Activated naive CD4-positive, alpha-beta T cell treated with Interleukin-2 at 50 U/mL for 16 hours (primary cell): ENCODE measurements around the gene IDUA.
"Not testable (repeated sequence)": the region's sequence is repeated elsewhere in the genome, so short reads cannot be mapped to it uniquely, and the experiment has no call there.

ENCODE experiments used
- DNase-seq: peaks from one replicate; pipeline ENCODE4 v3.0.0-alpha.2; 2020

Gene IDUA

DNA sequence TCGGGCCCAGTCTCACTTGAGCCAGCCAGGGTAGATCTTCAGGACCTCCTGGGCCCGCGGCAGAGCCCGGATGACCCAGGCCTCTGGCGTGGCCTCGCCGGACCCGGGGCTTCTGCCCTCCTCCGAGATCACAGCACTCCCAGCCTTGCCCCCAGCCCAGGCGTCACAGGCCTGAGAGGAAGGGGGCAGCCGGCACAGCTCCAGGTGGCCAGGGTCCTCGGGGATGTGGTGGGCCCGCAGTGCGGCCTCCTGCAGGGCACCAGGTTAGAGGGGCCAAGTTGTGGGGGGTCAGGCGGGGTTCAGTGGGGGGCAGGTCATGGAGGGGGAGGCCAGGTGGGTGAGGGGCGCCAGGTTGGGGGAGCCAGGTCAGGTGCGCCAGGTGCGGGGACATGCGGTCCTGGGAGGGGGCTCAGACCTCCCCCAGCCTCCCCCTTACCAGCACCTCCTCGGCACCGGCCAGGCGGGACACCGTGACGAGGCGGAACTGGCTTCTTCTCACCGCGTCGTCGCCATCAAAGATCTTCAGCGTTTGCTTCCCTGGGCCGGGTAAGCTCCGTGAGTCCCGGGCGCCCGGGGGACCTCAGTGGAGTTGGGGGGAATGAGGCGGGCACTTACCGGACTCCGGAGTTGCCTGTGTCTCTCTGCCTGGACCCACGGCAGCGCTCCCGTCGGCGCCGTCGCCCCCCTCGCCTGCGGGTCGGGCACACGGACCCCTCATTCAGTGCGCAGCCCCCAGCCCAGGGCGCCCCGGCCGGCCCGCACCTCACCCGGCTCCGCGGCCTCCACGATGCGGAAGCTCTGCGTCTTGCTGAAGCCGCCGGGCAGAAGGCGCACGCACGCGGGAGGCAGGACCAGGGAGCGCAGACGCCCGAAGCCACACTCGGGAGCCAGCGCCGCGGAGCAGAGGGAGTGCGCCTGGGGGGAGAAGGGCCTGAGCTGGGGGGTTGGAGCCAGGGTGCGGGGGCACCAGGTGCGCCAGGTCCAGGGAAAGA lies 19.4 kb upstream of the IDUA start:
- DNase-seq: no peak

DNA sequence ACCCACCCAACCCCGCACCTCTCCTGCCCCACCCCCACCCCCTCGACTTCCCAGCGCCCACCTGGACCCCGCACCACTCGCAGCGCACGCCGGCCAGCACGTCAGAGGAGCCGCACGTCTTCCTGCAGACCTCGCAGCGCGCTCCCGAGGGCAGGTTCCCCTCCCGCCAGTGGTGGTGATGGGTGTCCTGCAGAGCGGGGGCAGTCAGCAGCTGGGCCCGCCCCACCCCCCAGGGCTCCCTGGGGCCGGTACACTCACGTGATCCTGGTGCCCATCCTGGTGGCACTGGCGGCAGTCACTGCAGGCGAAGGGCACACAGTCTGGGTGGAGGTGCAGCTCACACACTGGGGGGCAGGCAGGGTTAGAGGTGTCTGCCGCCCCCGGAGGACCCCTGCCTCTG lies 18.6 kb upstream of the IDUA start:
- DNase-seq: no peak

DNA sequence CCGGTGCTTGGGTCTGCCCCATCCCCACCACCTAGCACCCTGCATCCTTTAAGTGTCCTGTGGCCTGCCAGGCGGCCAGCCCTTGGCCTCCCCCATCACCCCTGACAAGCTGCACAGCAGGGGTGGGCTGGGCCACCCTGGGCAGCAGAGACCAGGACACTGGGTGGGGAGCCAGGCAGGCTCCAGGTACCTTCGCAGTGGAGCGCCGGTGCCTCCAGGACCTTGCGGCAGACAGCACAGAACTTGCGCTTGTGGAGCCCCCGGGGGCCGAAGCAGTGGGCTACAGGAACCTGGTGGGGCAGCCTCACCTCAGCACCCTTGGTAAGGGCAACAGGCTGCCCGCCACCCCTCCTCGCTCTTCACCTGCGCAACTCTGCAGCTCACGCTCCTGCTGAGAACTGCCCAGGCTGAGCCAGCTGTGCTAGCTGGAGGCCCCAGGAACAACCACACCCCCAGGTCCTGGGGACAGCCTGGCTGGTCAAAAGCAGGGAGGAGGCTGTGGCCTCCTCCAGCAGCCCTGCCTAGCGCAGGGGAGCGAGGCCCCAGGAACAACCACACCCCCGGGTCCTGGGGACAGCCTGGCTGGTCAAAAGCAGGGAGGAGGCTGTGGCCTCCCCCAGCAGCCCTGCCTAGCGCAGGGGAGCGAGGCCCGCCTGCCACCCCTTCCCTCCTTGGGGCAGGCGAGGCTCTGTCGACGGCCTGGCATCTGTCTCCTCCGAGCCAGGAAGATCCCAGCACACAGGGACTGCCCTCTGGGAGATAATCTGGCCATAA lies 18.0 kb upstream of the IDUA start:
- no peak for DNase-seq

DNA sequence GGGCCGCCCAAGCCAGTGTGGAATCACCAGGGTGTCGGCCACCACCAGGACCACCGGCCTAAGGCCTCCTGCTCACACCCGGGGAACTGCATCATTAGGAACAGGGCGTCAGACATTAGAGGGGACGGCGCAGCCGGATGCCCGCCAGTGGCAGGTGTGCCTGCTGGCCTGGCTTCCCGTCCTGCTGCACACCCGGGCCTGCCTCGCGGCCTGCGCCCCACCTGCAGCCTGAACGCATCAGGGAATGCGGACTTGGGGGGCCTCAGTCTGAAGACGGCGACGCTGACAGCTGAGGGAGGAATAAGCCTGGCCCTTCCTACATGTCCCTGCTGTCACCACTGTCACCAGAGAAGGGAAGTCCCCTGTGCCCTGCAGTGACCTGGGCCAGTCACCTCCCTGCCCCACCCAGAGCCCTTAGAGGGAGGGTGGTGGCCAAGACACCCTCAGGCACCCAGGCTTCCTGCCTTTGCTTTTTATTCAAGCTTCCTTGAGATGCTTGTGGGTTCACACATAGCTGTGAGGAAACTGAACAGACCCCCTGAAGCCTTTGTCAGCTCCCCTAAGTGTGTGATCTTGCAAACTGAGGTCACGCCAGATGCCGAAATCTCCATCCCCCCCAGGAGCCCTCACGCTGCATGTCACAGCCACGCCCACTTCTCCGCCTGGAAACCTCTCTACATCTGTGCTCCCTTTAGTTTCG lies 16.6 kb upstream of the IDUA start:
- no peak for DNase-seq

DNA sequence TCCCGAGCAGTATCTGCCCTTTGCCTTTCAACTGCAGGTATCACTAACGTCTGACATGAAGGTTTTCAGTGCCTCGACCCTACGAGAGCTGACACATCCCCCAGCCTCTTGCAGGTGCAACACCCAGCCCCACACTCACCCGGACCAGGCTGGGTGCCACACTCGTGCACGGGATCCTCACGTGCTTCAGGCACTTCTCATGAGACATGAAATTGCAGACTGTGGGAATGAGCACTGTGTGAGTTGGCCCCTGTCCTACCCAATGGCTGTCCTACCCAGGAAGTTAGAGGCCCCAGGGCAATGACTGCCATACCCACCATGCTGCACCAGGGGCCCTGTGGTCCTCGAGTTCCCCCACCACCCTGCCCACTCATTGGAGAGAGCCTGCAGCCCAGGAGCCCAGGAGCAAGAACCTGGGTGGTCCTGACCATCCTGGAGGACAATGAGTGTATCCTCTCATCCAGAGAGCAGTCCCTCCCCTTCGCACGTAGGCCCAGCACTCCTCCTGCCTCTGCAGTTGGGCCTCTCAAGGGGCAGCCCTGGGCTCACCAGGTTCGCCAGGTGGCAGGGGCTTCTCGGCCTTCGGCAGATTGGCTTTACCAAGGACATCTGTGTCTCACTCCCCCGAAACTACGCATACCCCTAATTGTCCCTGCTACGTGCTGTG lies 15.9 kb upstream of the IDUA start:
- DNase-seq: no peak

DNA sequence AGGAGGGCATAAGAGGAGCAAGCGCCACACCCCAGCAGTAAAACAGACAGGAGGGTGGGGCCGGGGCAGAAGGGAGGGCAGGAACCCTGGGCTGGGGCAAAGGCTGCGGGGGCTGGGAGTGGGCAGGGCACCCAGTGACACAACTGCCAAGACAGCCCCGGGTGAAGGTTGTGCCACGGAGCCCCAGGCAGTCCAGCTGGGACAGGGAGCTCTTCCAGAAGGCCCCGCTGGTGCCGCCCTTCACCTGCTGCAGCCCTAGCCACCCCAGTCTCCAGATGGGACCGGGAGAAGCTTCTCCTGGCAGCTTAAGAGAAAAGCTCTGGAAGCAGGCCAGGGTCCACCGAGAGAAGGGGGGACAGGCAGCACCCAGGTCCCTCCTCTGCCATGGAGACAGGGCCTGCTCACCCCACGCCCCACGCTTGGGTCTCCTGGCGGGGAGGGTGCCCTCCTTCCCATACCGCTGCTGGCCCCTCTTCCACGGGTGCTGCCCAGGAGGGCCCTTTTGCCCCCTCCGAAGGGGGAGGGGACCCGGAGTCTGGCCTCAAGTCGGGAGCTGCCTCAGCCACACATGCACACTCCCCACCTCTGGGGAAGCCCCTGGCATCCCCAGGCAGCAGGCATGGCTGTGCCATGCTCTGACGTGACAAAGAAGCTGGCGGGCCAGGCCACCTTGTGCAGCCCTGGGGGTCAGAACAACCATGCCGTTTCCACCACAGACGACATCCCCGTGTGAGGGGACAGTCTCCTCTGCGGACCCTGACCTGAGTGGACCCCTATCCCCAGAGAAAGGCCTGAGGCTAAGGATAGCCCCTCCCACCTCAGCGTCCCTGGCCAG lies 15.0 kb upstream of the IDUA start:
- DNase-seq: no peak

DNA sequence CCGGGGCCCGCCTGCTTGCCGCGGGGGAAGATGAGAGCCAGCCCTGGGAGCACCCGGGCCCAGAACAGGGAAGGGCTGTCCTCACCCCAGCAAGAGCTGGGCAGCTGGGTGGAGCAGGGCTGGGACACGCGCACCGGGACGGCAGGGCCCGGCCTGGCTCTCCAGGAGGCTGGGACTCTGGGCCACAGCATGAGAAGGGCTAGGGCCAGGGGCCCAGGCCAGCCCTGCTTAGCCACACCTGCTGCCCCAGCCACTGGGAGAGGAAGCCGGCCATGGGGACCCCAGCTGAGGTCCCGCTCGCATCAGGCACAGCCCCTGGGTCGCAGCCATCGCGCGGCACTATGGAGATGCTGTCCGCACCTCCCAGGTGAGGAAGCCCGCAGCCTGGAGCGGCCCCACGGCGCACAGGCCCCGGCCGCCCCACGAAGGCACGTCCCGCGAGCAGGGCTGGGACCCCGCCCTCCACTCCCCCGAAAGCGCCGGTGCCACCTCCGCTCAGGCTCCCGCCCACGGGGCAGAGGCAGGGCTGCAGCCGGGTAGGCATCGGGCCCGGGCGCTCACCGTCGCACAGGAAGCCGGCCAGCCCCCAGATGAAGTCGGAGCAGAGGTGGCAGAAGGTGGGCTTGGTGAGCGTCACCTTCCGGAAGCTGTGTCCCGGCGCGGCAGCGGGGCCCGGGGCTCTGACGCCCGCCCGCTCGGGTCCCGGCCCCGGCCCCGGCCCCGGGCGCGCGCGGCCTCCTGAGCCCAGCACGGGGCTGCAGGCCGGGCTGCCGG lies 14.0 kb upstream of the IDUA start:
- peak; percentile 68 for DNase-seq

DNA sequence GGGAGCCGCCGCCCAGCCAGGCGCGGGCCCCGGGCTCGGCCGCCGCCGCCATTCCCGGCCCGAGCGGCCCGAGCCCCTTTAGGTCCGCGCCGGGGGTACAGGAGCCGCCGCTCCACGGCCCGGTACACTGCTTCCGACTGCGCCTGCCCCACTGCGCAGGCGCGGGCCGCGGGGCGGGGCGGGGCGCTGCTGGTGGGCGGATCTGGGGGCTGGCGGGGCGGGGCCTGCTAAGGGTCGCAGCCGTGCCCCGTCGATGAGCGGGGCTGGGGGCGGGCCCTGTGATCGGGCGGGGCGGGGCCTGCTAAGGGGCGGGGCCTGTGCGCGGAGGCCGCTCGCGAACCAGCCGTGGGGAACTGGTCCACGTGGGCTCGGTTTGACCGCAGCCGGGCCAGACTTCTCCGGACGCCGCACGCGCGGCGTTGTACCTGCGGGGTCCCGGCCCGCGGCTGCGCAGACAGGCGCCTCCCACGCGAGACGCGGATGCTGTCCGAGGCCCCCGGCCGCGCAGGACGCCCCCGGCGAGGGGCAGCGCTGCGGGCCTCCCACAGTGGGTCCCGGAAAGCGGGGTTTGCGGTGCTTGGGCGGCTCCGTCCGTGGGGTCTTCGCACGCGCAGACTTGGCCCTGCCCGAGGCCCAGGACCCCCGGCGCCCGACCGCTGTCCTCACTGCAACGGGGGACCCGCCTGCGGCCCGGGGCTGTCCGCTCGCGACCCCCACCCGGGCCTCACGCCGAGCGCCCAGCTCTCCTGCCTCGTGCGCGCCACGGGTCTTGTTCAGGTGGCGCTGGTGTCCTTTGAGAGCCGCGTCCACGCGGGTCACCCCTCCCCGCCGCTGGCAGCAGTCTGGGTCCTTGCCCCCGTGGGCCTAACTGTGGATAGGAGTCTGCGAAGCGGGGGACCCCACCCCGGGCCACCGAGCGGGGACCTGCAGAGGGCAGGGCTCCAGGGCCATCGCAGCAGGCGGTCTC lies 13.1 kb upstream of the IDUA start, which contains the start of gene DGKQ:
DGKQ (minus strand) TSS at position 139 of the 967 bp plus-strand sequence; CDS start at position 52, 87 bp downstream.
- peak; percentile 87 for DNase-seq

DNA sequence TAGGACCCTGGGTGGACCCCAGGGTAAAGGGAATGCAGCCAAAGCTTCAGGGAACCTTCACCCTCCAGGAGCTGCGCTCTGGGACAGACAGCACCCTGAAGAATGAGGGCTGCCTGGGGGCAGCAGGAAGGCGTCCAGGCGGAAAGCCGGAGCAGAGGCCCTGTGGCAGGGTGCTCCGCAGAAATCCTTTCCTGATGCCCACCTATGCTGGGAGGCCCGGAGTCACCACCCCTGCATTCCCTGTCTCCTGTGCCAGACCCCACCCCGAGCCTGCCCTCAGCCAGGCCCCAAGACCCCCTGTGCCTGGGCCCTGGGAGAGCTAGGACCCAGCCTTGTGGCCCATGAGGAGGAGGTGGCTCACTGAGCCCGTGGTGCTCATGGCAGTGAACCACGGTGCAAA lies 12.2 kb upstream of the IDUA start:
- DNase-seq: no peak

DNA sequence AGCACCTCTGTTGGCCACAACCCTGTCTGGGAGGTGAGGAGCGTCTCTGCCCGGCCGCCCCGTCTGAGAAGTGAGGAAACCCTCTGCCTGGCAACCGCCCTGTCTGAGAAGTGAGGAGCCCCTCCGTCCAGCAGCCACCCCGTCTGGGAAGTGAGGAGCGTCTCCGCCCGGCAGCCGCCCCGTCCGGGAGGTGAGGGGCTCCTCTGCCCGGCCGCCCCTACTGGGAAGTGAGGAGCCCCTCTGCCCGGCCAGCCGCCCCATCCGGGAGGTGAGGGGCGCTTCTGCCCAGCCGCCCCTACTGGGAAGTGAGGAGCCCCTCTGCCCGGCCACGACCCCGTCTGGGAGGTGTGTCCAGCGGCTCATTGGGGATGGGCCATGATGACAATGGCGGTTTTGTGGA lies 10.8 kb upstream of the IDUA start:
- DNase-seq: not testable (repeated sequence)

DNA sequence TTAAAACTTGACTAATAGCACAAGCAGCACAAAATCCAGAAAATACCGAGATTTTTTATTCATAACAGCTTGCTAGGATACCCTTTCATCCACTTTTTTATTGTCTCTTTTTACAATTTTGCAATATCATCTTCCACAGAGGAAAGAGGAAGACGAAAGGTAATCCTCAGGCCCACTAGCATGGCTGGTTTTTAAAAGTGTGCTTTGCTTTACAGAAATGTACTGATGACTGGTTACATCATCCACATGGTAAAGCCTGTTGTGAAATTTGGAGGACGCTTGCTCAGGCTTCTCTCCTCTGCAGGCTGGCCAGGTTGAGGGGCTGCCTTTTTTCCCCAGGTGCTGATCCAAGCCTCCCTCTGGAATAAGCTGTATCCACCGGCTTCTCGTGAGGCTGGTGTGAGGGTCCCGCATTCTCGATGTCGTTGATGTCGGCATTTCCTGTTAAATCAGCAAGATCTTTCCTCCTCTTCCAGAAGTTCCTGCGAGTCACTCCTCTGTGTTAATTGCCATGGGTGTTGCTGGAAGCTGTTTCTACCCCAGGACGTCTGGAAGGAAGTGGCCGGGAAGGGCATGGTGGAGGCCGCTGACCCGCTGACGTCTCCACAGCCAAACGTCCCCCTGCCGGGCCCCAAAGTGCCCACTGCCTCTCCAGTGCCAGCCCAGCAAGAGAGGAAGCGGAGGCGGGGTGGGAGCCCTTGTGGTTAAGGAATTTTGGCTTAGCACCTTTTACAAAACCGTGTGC lies 7.7 kb upstream of the IDUA start:
- DNase-seq: no peak

DNA sequence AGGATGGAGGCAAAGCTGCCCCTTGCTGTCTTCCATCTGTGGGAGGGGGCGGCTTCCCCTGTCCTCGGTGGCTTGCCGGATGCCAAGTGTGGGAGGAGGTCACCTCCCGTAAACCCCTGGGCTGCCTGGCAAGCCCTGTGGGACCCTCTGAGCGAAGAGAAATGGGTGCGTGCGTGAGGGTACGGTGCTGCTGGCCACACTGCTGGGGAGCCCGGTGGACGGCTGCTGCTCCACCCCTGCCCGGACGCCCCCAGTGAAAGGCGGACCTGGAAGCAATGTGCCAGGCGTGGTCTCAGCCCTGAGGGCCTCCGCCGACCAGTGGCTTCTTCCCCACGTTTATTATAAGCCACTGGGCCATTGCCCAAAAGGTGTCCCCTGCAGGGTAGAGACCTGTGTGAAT lies 4.6 kb upstream of the IDUA start:
- no peak for DNase-seq

DNA sequence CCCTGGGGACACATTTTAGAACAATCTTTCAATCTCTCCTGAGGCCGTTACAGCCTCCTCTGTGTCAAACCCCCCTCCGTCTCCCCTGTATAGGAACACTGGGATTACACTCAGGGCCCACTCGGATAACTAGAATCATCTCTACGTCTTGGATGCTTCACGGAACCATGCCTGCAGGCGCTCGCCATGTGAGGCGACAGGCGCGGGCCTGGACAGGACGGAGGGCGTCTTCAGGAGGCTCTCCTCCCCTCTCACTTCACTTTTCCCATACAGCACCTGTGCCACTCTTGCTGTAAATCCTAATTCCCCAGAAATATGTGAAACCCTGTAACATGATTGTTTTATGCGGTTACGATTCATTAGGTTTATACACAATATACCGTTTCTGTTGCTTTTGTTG lies 4.0 kb upstream of the IDUA start:
- no peak for DNase-seq

DNA sequence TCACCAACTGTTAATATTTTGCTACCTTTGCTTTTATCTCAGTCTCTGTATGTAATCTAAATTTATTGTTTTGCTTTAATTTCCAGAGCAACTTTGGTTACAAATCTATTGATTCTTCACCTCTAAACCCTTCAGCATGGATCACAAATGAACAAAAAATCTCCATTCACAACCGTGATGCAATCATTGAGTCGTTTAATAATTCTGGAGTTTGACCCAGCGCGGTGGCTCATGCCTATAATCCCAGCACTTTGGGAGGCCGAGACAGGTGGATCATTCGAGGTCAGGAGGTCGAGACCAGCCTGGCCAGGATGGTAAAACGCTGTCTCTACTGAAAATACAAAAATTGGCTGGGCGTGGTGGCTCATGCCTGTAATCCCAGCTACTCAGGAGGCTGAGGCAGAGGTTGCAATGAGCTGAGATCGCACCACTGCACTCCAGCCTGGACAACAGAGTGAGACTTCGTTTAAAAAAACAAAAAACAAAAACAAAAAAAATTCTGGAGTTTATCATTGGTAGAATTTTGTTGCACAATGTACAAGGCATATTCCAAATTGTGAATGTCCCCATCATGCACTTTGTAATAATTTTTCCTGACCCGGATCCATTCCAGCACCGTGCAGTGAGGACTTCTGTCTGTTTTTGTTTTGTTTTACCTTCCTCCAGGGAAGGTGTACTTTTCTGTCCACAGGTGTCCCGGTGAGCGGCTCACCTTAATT lies 2.3 kb upstream of the IDUA start:
- no peak for DNase-seq

DNA sequence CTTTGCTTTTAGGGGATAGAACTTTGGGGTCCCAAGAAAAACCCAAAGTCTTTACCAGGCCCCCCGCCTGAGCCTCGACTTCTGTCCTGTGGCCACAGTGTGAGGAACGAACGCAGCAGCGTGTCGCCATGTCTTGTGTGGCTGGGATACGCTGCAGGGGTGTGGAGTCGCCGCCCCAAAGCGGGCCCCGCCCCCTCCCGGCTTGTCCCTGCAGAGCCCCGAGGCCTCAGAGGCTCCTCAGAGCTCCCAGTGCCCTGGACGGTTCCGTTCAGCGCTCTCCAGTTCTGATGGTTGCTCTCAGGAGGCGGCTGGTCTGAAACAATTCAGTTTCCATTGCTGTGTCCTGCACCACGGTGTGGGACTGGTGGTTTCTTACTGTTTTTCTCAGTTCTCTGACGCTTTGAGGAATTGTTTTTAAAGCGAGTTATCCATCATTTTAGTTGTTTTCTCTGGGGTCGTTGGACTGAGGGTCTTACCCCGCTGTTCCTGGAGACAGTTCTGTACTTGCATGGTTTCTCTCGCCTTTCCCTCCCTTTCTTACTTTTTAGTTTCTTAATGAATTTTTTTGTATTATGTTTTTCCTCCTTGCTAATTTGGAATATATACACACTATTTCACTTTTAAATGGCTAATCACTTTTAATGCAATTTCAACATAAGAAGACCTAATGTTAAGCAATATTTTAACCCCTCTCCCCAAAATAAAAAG lies 1.6 kb upstream of the IDUA start:
- DNase-seq: peak; percentile 78

DNA sequence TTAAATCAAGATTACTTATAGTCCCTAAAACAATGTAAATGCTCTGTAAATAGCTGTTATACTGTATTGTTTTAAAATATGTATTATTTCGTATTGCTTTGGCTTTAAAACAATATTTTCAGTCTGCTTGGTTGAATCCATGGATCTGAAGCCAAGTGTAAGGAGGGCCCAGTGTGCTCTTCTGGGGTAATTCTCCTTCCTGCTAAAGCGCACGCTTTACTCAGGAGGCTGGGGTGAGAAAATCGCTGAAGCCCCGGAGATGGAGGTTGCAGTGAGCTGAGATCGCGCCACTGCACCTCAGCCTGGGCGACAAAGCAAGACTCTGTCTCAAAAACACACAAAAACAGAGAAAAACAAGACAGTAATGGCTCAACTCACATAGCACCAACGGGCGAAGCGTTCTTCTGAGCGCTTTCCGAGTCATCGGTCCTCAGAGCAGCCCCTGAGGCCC lies 391 bp upstream of the IDUA start:
- no peak for DNase-seq
